Pancreas (tissue), 10 donors: ENCODE data around the gene LAMB2. TPM values are rescaled to one million over a fixed set of nuclear protein-coding genes. Genes with fewer than 3 reads are reported as not detected.

Experiments used
- ATAC-seq, 4 donors: fragments of 200-7000 bp; cut with Tn5 transposase; one replicate each; pipeline versions ENCODE4 v1.8.0 to v1.9.1; 2020; ENCODE audit warnings: mild to moderate bottlenecking in 4 of 4, moderate library complexity in 4 of 4
- DNase-seq, 6 donors: peaks; one replicate each; pipeline ENCODE4 v3.0.0-alpha.2; 2020
- FAIRE-seq: peaks from 2 replicates; lab custom pipeline; 2012; peaks lifted over from hg19 to GRCh38; lab: Jason Lieb, UNC
- H3K27ac ChIP-seq, 4 donors: fragments of 200-600 bp; sonication (generic); 1 replicate in 3 of 4; 2 replicates in 1 of 4; pipeline versions ENCODE4 v1.5.0 to v1.8.0; 2020
- H3K27me3 ChIP-seq, 4 donors: fragments of 200-600 bp; one replicate each; pipeline ENCODE4 v1.8.0; 2021
- H3K36me3 ChIP-seq, 3 donors: fragments of 200-600 bp; sonication (generic) in 1 of 3; one replicate each; pipeline versions ENCODE4 v1.5.0 to v1.8.0; 2020 to 2021
- H3K4me1 ChIP-seq, 3 donors: fragments of 200-600 bp; one replicate each; pipeline ENCODE4 v1.8.0; 2021
- H3K4me3 ChIP-seq, 4 donors: fragments of 200-600 bp; sonication (generic) in 2 of 4; one replicate each; pipeline versions ENCODE4 v1.5.0 to v1.8.0; 2020 to 2021
- H3K9me3 ChIP-seq, 4 donors: fragments of 200-600 bp; one replicate each; pipeline ENCODE4 v1.8.0; 2021
- CTCF ChIP-seq, 4 donors: fragments of 200-600 bp; sonication (generic) in 3 of 4; IDR thresholded peaks; one replicate each; pipeline versions ENCODE4 v1.5.0 to v1.8.0; 2021; ENCODE audit warnings: antibody characterized with exemption in 4 of 4
- WGBS, 2 donors: extraction: QIAGEN DNeasy Blood & Tissue Kit; methylation state at CpG; one replicate each; pipeline ENCODE4 v1.1.7; 2013; 5-methylcytosine and 5-hydroxymethylcytosine counted together
- intact Hi-C, 3 donors: fragments of 100-400 bp; cut with DNase I; formaldehyde crosslinking; loops; one replicate each; pipeline versions ENCODE4 v1.11.1 to v1.14.2; 2022
- polyA plus RNA-seq, 2 donors: library from polyadenylated mRNA; stranded (reverse); fragments of 200-250 nt; gene quantifications; one replicate each; pipeline ENCODE4 v1.2.3, GENCODE V29; 2013
- total RNA-seq, 6 donors: library from RNA; stranded (reverse); fragmentation: NEBNext Ultra II Directional in 4 of 6; extraction: Animal tissue kit (Norgen Biotek cat#: 25700) in 4 of 6; gene quantifications; one replicate each; pipeline versions ENCODE4 v1.2.1 to v1.2.4, GENCODE V29; 2021 to 2023
- donor health status: healthy with polysubstance abuse.
- donor health status: DM: no; HTN: no; CAD: no; lungs with moderate emphysema.
- donor health status: DM: no; HTN: no; CAD: no.
- donor health status: control.
- donor health status: control.
- donor health status: Bipolar disorder and iron deficiency.
- donor health status: DM: yes; HTN: yes; CAD: no.
- donor health status: DM: no; HTN: no; CAD: no.
- donor health status: DM: no; HTN: no; CAD: no.
- donor health status: DM: yes; HTN: yes; CAD: no.

The LAMB2 gene
- total and polyA plus RNA-seq, 8 donors: 74.4 to 483 (median 99.3) TPM

GRCh38 chr3:49174397-49174985 is 41.6 kb upstream of the LAMB2 start:
- FAIRE-seq (no peak), ATAC-seq (no peak), DNase-seq (no peak)
- Histone ChIP-seq H3K27me3 (no peaks in the 10 kb centered on the region), H3K4me1 (peaks cover 8 to 15% (median 9%) of the 10 kb centered on the region in 3 donors), H3K9me3 (no peaks in the 10 kb centered on the region), H3K36me3 (no peaks in the 10 kb centered on the region), H3K27ac (no peak overlapping the region), H3K4me3 (no peak overlapping the region)
- TF ChIP-seq CTCF (IDR thresholded peaks at IDR 0.05): no peak
- 91 to 97% methylated on average over 9 of the region's 9 CpGs for WGBS, 2 donors
- intact Hi-C loops: no loop called here

- Histone ChIP-seq H3K4me3 (no peak overlapping the region), H3K9me3 (no peaks in the 10 kb centered on the region), H3K27me3 (no peaks in the 10 kb centered on the region), H3K27ac (no peak overlapping the region), H3K36me3 (no peaks in the 10 kb centered on the region), H3K4me1 (peaks cover 8 to 15% (median 9%) of the 10 kb centered on the region in 3 donors)
- no peak for FAIRE-seq
- intact Hi-C loops: no loop called here
- DNase-seq: no peak
- 50% methylated on average over 4 of the region's 4 CpGs for WGBS, 2 donors
- ATAC-seq: no peak
- no peak for TF ChIP-seq CTCF (IDR thresholded peaks at IDR 0.05)
These were observed 40.9 kb upstream of the LAMB2 start for GRCh38 chr3:49173792-49174170.

- Histone ChIP-seq H3K27ac (peak overlapping the region in 1 of 4 donors; percentile 14), H3K27me3 (no peaks in the 10 kb centered on the region), H3K4me1 (peaks cover 8 to 15% (median 9%) of the 10 kb centered on the region in 3 donors), H3K9me3 (no peaks in the 10 kb centered on the region), H3K4me3 (peak overlapping the region in 2 of 4 donors; percentile 63 to 72), H3K36me3 (no peaks in the 10 kb centered on the region)
- intact Hi-C loops: no loop called here
- FAIRE-seq (no peak), ATAC-seq (no peak), DNase-seq (peak in 2 of 6 donors; percentile 18 to 42)
- TF ChIP-seq CTCF (IDR thresholded peaks at IDR 0.05): no peak
- WGBS, 2 donors: 37 to 43% methylated on average over 3 of the region's 3 CpGs
These were observed 40.4 kb upstream of the LAMB2 start for GRCh38 chr3:49173116-49173791.

GRCh38 chr3:49172551-49173041 is 39.7 kb upstream of the LAMB2 start:
- WGBS, 2 donors: 76 to 78% methylated on average over 7 of the region's 7 CpGs
- H3K9me3 ChIP-seq: no peaks in the 10 kb centered on the region
- DNase-seq: peak in 1 of 6 donors; percentile 70
- H3K27ac ChIP-seq: peak overlapping the region in 1 of 4 donors; percentile 14
- no peak for ATAC-seq
- TF ChIP-seq CTCF (IDR thresholded peaks at IDR 0.05): no peak
- intact Hi-C loops: no loop called here
- FAIRE-seq: no peak
- no peaks in the 10 kb centered on the region for H3K36me3 ChIP-seq
- no peaks in the 10 kb centered on the region for H3K27me3 ChIP-seq
- H3K4me1 ChIP-seq: peaks cover 8 to 15% (median 9%) of the 10 kb centered on the region in 3 donors
- H3K4me3 ChIP-seq: peak overlapping the region in 2 of 4 donors; percentile 63 to 72
